Neural progenitor cell (in vitro differentiated cells): ENCODE measurements around the gene ABCG5.

Experiments used
- EZH2 ChIP-seq: fragments of 200-600 bp; sonication (generic); IDR thresholded peaks from 2 replicates; pipeline ENCODE4 v1.6.1; 2017; ENCODE audit warnings: antibody characterized with exemption, mild to moderate bottlenecking, moderate library complexity
- EZH2phosphoT487 ChIP-seq: fragments of 200-600 bp; sonication (generic); IDR thresholded peaks from 2 replicates; pipeline ENCODE4 v1.6.1; 2017; ENCODE audit warnings: antibody characterized with exemption
- TF ChIP-seq, protein P1 (sequence below): fragments of 200-600 bp; sonication (generic); IDR thresholded peaks from 2 replicates; pipeline ENCODE4 v1.5.1; 2017; ENCODE audit warnings: antibody characterized with exemption, mild to moderate bottlenecking

DNA sequence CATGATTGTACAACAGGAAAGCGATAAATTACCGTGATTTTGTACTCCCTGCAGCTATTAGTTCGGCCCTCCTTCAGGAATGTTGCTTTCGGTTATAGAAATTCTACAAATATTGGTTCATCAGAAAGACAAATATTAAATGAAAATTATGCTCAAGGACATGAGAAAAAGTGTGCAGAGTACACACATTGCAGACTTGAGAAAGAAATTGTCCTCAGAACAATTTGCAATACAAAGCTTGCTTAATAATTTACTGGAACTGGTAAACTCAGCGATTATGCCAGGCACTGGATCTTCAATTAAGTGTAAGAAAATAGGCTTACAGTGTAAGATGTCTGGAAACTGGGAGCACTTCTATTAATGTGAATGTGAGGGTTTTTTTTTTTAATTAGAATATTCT, 46.0 kb upstream of the ABCG5 start:
- TF ChIP-seq, protein P1, sequence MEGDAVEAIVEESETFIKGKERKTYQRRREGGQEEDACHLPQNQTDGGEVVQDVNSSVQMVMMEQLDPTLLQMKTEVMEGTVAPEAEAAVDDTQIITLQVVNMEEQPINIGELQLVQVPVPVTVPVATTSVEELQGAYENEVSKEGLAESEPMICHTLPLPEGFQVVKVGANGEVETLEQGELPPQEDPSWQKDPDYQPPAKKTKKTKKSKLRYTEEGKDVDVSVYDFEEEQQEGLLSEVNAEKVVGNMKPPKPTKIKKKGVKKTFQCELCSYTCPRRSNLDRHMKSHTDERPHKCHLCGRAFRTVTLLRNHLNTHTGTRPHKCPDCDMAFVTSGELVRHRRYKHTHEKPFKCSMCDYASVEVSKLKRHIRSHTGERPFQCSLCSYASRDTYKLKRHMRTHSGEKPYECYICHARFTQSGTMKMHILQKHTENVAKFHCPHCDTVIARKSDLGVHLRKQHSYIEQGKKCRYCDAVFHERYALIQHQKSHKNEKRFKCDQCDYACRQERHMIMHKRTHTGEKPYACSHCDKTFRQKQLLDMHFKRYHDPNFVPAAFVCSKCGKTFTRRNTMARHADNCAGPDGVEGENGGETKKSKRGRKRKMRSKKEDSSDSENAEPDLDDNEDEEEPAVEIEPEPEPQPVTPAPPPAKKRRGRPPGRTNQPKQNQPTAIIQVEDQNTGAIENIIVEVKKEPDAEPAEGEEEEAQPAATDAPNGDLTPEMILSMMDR = no peak
- no peak for TF ChIP-seq EZH2
- TF ChIP-seq EZH2phosphoT487 = no peak
